Measurements from ENCODE around the gene ANKRD36C.
"Not testable (repeated sequence)": the region's sequence is repeated elsewhere in the genome, so short reads cannot be mapped to it uniquely, and the experiment has no call there.

The ANKRD36C gene

GRCh38 chr2:95796249-95797099 is 195.2 kb downstream of the ANKRD36C start:
- not testable (repeated sequence) for DNase-seq

GRCh38 chr2:95793970-95794369 is 197.7 kb downstream of the ANKRD36C start:
- DNase-seq = not testable (repeated sequence)

- not testable (repeated sequence) for DNase-seq
Observed at GRCh38 chr2:95790180-95790579, 201.4 kb downstream of the ANKRD36C start.

GRCh38 chr2:95789385-95789784 is 202.2 kb downstream of the ANKRD36C start:
- not testable (repeated sequence) for DNase-seq

- not testable (repeated sequence) for DNase-seq
Observed at GRCh38 chr2:95788642-95789041, 203.0 kb downstream of the ANKRD36C start.
